Posterior cingulate gyrus (tissue), 11 donors: ENCODE data around the gene IL10RA.
"Not testable (repeated sequence)": the region's sequence is repeated elsewhere in the genome, so short reads cannot be mapped to it uniquely, and the experiment has no call there.

ENCODE experiments used
- DNase-seq, 10 donors: peaks; one replicate each; pipeline versions ENCODE4 v3.0.0 to v3.0.0-alpha.2; 2020 to 2021; ENCODE audit warnings: mixed read lengths in 3 of 10
- intact Hi-C: fragments of 100-400 bp; cut with DNase I; formaldehyde crosslinking; loops from one replicate; pipeline ENCODE4 v1.15.1; 2023

The IL10RA gene

DNA sequence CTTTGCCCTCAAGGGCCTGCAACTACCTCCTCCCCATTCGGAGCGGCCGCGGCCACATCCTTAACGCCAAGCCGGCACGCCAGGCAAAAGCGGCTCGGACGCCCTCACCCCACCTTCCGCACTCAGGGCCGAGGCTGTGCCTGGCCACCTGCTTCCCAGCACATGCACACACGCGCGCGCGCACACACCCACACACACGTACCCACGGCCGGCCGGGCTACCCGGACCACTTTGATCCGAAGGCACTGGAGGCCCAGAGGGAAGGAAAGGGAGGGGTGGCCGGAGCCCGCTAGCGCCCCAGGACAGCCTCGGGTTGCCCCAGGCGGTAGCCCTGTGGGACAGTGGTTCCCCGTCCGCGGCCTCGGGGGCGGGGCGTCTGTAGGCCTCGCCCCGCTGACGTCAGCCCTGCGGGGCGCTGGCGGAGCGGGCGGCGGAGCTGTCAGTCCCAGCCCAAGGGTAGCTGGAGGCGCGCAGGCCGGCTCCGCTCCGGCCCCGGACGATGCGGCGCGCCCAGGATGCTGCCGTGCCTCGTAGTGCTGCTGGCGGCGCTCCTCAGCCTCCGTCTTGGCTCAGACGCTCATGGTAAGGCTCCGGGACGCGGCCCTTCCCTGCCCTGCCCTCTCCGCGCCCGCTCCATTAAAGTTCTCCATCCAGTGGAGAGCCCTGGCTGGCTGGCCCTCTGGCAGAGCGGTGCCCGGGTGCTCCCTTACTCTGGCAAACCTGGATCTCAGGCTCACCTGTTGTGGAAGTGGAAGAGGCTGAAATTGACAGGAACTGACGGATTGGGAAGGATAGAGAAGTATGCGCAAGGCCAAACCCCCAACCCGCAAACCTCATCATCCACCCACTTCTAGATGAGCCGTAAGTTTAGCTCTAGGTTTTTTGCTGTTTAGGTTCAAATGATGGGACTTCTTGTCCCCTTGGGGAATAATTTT, at the start of gene IL10RA:
Gene IL10RA, plus strand, starts transcription at position 442 of the 935 bp plus-strand sequence. Its CDS starts 74 bp downstream, at position 516.
- intact Hi-C loops: no loop called here
- DNase-seq: peak; percentile 62 to 97 (median 76)

DNA sequence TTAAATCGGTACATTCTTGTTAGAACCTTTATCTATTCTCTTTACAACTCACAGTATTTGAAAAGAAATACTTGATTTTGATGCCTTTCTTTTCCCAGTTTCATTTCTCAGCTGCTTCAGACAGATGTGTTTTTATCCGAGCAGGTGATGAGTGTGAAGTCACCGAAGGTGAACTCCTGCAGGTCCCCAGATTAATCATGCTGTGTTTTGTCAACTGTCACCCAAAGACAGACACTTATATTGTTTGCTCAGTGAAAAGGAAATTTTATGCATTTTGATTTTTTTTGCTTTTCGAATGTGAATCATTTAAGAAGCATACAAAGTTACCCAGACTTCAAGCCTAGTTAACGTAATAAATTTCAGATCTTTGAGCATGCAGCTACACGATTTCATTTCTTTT, 49.2 kb upstream of the IL10RA start:
- no peak for DNase-seq

DNA sequence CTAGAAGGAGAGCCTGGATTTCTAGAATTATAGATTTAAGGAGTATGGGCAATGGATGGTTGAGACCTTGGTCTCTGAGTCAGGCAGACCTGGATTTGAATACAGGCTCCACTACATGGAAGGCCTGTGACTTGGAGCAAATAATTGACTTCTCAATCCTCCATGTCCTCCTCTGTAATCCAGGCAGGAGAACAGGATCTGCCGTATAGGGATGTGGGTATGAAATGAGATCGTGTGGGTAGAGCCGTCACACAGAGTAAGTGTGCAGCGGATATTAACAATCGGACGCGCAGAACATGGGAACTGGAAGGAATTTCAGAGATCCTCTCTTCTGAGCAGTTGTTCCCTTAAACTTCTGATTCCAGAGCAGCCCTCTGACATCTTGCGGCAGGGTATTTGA, 45.5 kb upstream of the IL10RA start:
- intact Hi-C loops: loop anchor here (10.0 kb wide), 1 partner anchor 516 kb away; no protein-coding TSS in a partner anchor
- DNase-seq: no peak

More for the DNA sequence above, 49.2 kb upstream of the IL10RA start:
- intact Hi-C loops: no loop called here

DNA sequence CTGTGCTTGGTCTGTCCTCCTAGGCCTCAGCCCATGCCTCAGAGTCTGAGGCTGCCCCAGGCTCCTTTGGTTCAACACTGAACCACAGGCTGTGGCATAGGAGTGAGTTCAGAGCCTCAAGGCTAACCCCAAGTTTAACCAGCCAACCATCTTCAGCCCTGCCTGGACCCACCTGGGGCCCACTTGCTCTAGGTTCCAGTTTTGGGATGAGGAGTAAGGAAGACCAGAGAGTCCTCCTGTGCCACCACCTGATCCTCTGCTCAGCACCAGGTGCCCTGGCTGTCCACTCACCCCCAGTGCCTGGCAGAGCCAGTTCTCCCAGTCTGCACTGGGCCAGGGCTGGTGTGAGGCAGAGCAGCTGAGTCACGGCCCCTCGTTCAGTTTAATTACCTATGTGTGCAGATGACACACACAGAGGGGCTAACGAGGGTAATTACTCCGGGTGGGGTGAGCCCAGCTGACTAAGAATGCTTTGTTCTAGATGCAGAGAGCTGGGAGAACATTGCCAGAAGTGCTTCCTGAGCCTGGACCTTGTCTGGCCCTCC, 45.0 kb upstream of the IL10RA start:
- intact Hi-C loops: loop anchor here (10.0 kb wide), 1 partner anchor 516 kb away; no protein-coding TSS in a partner anchor
- DNase-seq: peak in 1 of 10 donors; percentile 64

DNA sequence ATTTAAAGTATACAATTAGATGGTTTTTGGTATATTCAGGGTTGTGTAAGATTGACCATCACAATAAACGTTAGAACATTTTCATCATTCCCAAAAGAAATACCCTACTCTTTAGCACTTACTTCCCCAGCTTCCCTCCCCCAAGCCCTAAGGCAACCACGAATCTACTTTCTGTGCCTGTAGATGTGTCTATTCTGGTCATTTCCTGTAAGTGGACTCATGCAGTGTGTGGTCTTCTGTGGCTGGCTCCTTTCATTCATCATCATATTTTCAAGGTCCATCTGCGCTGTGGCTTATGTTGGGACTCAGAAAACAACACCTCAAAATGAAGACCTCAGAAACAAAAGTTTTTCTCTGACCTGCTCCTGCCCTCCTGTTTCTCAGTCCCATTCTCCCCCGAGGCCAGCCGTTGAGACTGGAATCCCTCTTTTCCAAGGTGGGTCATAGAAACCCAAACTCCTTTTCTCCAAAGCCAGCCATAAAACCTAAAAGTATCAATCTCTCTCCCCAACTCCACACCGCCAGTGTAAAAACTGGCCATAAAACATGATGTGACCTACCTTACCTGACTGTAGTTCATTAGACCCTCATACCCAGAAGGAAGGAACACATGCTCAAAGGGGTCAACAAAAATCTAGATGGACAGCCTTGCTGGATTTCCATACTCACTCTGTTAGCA, 44.1 kb upstream of the IL10RA start:
- intact Hi-C loops: loop anchor here (10.0 kb wide), 1 partner anchor 517 kb away; no protein-coding TSS in a partner anchor
- DNase-seq: no peak

DNA sequence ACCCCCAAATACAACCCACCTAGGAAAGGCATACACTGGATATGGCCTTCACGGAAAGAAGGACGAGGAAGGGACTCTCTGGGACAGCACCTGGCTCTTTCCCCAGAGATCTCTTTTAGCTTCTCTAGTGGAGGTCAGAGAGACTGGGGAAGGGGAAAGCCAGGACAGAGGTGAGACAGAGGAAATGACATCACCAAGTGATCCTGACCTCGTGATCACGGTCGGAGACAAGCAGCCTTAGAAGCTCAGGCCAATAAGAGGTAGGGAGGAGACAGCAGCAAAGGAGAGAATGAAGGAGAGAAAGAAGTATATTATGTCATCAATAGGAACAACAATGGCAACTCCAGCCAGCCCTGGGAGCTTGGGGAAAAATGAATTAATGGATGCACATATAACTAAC, 41.6 kb upstream of the IL10RA start:
- no peak for DNase-seq
- intact Hi-C loops: loop anchor here (10.0 kb wide), 1 partner anchor 520 kb away; no protein-coding TSS in a partner anchor

DNA sequence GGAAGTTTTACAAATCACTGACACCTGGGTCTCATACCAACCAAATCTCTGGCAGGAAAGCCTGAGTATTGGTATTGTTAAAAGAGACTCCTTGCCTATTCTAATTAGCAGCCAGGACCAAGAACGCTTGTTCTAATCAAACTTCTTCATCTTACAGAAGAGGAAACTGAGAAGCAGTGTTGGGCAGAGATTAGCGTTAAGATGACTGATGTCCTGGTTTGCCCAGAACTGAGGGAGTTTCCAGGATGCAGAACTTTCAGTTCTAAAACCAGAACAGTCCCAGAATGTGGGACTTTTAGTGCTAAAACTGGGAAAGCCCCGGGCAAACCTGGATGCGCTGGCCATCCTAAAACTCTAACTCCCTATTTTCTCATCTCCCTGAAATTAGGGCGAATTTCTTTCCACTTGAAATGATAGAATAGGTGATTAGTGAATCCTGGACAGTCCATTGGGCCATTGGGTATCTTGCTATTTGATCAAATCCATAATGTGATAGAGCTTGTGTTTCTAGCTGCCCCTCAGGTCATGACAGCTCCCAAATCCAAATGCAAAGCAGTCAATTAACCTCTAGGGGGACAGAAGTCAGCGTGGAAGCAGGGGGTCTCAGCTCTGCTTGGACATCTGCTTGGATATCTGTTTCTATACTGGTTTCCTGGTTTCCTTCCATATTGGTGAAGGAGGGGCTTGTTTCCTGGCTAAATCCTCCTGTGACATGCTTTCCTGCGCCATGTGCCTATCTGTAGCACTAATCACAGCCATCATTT, 41.0 kb upstream of the IL10RA start:
- no peak for DNase-seq
- intact Hi-C loops: loop anchor here (10.0 kb wide), 1 partner anchor 520 kb away; no protein-coding TSS in a partner anchor

DNA sequence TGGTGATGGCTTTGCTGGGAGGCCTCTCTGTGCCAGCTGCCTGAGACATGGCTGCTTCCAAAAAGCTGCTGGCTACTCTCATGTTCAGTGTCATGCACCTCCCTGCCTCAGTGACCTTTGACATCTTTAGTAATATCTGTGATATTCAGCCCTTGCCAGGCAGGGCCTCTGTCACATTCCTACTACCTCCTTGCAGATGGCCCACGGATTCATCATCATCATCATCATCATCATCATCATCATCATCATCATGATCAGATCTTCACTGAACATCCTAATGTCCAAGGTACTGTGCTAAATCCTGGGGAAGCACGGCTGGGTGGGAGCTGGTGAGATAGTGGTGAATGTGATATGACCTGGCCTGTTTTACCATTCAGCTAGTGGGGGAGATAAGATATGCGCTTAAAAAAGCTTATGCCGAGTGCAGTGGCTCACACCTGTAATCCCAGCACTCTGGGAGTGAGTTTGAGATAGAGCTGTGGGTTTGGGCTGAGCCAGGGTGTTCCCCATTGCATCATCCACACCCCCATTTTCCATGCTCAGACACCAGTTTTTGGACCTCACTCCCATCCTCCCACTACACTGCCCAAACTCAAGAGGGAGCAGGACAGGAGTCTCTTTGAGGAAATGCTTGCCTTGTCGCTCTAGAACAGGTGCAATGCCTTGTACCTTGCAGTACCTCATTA, 39.9 kb upstream of the IL10RA start:
- intact Hi-C loops: loop anchor here (2.0 to 10.0 kb wide), 2 partner anchors 107 to 521 kb away; no protein-coding TSS in a partner anchor
- DNase-seq: no peak

DNA sequence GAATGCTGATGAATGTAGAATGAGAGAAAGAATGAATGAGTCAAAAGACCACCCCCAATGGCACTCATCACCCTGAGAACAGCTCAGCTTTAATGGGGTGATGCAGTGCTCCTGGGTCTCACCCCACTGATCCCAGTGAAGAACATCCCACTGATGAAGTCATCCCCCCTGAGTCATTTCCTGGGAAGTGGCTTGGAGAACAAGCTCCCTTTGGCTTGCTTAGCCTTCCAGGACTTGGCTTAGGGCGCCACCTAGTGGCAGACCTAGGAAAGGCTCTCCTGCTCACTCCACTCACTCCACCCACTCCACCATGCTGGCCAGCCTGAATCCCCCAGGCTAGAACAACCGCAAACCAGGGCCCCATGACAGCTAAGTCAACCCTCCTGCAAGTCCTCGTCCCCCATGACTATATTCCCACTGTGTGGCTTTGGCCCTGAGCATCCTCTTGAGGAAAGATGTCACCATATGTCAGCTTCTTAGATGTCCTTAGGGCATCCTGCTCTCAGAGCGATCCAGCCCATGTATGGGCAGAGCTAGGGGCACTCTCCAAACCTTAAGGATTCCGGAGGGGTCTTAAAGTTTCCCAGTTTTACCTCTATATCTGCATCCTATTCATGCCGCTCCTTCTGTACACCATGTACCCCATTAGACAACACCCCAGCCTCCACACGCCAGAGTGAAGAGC, 39.2 kb upstream of the IL10RA start:
- intact Hi-C loops: loop anchor here (1.0 to 10.0 kb wide), 4 partner anchors 103 to 522 kb away; no protein-coding TSS in a partner anchor

DNA sequence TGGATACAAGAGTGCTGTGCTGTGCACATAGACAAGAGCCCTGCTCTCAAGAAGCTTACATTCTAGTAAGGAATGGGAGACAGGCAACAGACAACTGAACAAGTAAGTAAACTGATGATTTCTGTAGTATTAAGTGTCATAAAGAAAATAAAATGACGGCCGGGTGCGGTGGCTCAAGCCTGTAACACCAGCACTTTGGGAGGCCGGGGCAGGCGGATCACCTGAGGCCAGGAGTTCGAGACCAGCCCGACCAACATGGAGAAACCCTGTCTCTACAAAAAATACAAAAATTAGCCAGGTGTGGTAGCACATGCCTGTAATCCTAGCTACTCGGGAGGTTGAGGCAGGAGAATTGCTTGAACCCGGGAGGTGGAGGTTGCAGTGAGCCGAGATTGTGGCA, 38.4 kb upstream of the IL10RA start:
- intact Hi-C loops: loop anchor here (1.0 to 10.0 kb wide), 4 partner anchors 103 to 523 kb away; no protein-coding TSS in a partner anchor

More for the DNA sequence above, 39.2 kb upstream of the IL10RA start:
- peak; percentile 80 to 98 (median 93) for DNase-seq

DNA sequence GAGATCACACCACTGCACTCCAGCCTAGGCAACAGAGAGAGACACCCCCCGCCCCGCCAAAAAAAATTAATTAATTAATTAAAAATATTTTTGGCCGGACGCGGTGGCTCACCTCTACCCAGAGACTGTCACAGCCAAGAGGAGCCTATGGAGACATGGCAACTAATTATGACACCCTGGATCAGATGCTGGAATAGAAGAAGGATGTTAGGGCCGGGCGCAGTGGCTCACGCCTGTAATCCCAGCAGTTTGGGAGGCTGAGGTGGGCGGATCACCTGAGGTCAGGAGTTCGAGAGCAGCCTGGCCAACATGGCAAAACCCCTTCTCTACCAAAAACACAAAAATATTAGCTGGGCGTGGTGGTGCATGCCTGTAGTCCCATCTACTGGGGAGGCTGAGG, 37.7 kb upstream of the IL10RA start:
- not testable (repeated sequence) for DNase-seq
- intact Hi-C loops: loop anchor here (10.0 kb wide), 1 partner anchor 524 kb away; no protein-coding TSS in a partner anchor

More for the DNA sequence above, 38.4 kb upstream of the IL10RA start:
- DNase-seq: not testable (repeated sequence)

DNA sequence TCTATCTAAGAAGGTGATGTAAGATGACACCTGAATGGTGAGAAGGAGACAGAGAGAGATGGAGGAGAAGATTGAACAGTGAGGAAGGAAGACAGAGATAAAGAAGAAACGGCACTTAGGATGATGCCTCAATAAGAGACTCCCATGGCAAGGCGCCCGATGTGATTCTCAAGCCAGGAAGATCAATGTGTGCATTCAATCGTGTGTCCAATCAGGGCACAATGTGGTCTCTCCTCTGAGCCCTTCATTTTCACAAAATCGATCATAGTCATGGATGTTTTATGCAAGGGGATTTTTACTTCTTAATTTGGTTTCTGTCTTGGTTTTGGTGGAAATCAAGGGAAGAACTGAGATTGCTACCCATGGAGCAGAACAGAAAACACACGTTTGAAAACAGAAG, 37.1 kb upstream of the IL10RA start:
- no peak for DNase-seq
- intact Hi-C loops: loop anchor here (10.0 kb wide), 1 partner anchor 524 kb away; no protein-coding TSS in a partner anchor

DNA sequence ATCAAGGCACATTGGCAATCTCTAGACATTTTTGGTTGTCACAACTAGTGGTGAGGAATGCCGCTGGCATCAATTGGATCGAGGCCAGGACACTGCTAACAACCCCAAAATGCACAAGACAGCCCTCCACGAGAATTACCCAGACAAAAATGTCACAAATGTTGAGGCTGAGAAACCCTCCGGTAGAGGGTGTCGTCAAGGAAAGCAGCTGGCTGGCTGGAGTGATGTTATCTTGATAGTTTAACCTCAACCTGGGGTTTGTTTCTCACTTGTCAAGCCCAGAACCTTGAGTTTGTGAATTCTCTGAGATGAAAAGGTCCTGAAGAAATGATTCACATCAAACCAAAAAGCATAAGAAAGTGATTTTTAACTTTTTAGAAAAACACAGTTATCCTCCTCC, 35.9 kb upstream of the IL10RA start:
- DNase-seq: no peak
- intact Hi-C loops: no loop called here

DNA sequence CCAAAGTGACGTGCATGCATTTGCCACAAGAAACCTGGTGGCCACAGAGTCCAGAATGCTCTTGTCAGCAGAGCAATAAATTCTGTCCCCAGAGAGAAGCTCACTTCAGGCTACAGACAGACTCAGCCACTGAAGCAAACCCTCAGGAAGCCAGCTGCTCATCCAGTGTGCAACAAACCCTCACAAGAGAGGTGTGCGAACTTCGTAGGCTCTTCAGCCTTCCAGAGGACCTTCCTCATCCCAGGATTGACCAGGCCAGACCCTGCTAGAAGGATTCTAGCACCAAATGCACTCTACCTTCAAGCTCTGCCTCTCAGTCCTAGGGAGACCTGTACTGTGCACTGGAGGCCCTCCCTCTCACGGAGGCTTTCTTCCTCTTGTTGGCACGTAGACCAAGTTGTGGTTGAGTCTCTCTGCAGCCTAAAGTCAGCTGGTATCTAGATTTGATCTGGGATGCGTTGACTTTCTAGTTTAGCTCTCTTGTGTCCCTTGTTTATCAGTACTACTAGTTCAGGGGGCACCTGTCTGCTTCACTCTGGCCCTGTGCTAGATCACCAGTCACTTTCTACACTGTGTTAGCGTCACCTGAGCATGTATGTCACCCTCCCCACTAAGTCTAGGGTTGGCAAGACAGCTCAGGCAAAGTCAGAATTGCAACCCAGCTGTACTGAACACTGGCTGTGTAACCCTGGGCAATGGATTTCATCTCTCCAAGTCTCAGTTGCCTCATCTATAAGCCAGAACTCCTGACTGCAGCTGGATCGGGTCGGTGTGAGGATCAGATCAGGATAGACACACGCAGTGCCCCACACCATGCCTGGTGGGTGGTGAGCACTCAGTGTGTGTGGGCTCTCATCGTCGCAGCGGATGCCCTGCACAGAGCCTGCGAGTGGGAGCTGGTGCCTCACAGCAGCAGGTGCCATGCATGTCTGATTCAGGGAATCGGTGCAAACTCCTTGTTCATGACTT, 34.9 kb upstream of the IL10RA start:
- peak in 3 of 10 donors; percentile 27 to 82 (median 76) for DNase-seq
- intact Hi-C loops: no loop called here

DNA sequence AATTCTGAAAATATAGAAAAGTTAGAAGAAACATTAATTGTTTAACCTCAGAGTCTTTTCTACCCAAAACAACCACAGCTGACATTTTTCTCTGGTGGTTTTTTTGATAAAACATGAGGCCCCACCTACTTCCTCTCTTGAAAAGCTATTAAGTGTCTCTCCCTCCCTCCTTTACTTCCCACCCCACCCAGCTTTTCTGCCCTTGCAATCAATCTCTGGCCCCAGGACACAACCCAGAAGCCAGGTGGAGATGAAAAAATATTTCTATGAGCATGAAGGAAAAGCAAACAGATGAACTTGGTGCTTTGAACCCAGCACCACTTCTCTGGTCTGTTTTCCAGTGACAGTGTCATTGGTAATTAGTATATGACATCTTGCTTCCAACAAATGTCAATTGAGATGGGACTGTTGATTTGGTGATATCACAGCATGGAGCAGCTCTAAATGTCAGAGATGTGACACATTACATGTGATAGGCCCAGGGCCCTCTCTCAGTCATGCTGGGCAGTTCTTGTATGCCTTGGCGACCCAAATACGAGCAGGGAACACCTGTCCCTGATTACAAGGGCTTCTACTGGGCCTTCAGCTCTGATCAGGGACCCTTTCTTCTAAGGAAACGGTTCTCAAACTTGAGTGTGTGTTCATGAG, 33.0 kb upstream of the IL10RA start:
- no peak for DNase-seq
- intact Hi-C loops: no loop called here

DNA sequence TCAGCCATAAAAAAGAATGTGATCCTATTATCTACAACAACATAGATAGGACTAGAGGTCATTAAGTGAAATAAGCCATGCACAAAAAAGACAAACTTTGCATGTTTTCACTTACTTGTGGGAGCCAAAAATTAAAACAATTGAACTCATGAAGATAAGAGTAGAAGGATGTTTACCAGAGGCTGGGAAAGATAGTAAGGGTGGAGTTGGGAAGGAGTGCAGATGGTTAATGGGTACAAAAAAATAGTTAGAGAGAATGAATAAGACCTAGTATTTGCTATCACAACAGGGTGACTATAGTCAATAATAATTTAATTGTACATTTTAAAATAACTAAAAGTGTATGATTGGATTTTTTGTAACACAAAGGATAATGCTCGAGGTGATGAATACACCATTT, 27.2 kb upstream of the IL10RA start:
- DNase-seq: no peak
- intact Hi-C loops: no loop called here
